HEK293 (cell line): Measurements from ENCODE around the gene PLAAT5.

ENCODE experiments used
- CTCF ChIA-PET: fragments of 350-600 bp; formaldehyde crosslinking; extraction: SDS; loops from one replicate; lab custom pipeline; 2021; ENCODE audit warnings: antibody characterized with exemption; lab: Yijun Ruan, JAX
- POLR2A ChIA-PET: fragments of 300-600 bp; formaldehyde crosslinking; extraction: SDS; loops from one replicate; lab custom pipeline; 2020; ENCODE audit warnings: antibody characterized with exemption, inconsistent platforms; lab: Yijun Ruan, JAX
- H3K27ac ChIP-seq: fragments of 200-500 bp; sonication (Bioruptor generic); 2 replicates; pipeline ENCODE4 v1.5.1; 2014; ENCODE audit warnings: low read depth, low read length, control low read depth, inconsistent platforms; ENCODE audit errors: extremely low read depth
- H3K36me3 ChIP-seq, 2 experiments: fragments of 200-500 bp in 1 of 2; sonication (Bioruptor generic) in 1 of 2; 1 replicate in 1 of 2; 2 replicates in 1 of 2; pipeline ENCODE4 v1.5.1; 2014 to 2017; ENCODE audit warnings: inconsistent platforms in 2 of 2, low read length in 2 of 2; ENCODE audit not compliant: control insufficient read depth in 2 of 2, insufficient read depth in 1 of 2
- H3K4me1 ChIP-seq: fragments of 200-500 bp; sonication (Bioruptor generic); 2 replicates; pipeline ENCODE4 v1.5.1; 2014; ENCODE audit warnings: mild to moderate bottlenecking, low read length, inconsistent platforms; ENCODE audit not compliant: control insufficient read depth, insufficient read depth
- H3K4me3 ChIP-seq: 2 replicates; pipeline ENCODE4 v1.5.1; 2011; ENCODE audit warnings: low read depth, mild to moderate bottlenecking, control low read depth, low read length, moderate library complexity
- H3K9me3 ChIP-seq: fragments of 200-500 bp; sonication (Bioruptor generic); 2 replicates; pipeline ENCODE4 v1.5.1; 2014; ENCODE audit warnings: low read depth, low read length, inconsistent platforms; ENCODE audit not compliant: control insufficient read depth, insufficient read depth
- KLF1 ChIP-seq: fragments of 450-650 bp; formaldehyde crosslinking; IDR thresholded peaks from 2 replicates; pipeline ENCODE4 v1.5.1; 2016; ENCODE audit warnings: missing biosample characterization, missing genetic modification characterization
- TRIM28 ChIP-seq: IDR thresholded peaks from 2 replicates; pipeline ENCODE4 v1.6.1; 2011; ENCODE audit warnings: low read length, control low read depth, borderline replicate concordance
- YY2 ChIP-seq: fragments of 450-650 bp; formaldehyde crosslinking; IDR thresholded peaks from 2 replicates; pipeline ENCODE4 v1.5.1; 2016; ENCODE audit warnings: missing biosample characterization, missing genetic modification characterization
- ZIC2 ChIP-seq: fragments of 450-650 bp; formaldehyde crosslinking; IDR thresholded peaks from 2 replicates; pipeline ENCODE4 v1.5.1; 2016; ENCODE audit warnings: missing biosample characterization, missing genetic modification characterization
- ZNF24 ChIP-seq: fragments of 450-650 bp; formaldehyde crosslinking; IDR thresholded peaks from 2 replicates; pipeline ENCODE4 v1.5.1; 2016; ENCODE audit warnings: missing biosample characterization, missing genetic modification characterization
- ZNF248 ChIP-seq: fragments of 450-650 bp; formaldehyde crosslinking; IDR thresholded peaks from 2 replicates; pipeline ENCODE4 v1.5.1; 2017; ENCODE audit warnings: missing biosample characterization, missing genetic modification characterization
- ZNF354C ChIP-seq: fragments of 450-650 bp; formaldehyde crosslinking; IDR thresholded peaks from 2 replicates; pipeline ENCODE4 v1.5.1; 2016; ENCODE audit warnings: missing biosample characterization, missing genetic modification characterization, low read depth, borderline replicate concordance
- ZNF555 ChIP-seq: fragments of 450-650 bp; formaldehyde crosslinking; conservative IDR thresholded peaks from 2 replicates; pipeline ENCODE4 v1.5.1; 2017; ENCODE audit warnings: missing biosample characterization, mild to moderate bottlenecking, missing genetic modification characterization, inconsistent platforms
- ZNF677 ChIP-seq: fragments of 450-650 bp; IDR thresholded peaks from 2 replicates; pipeline ENCODE4 v1.5.0; 2018; ENCODE audit warnings: missing biosample characterization, mild to moderate bottlenecking, missing genetic modification characterization, moderate library complexity
- TF ChIP-seq, protein P1 (sequence below): fragments of 450-650 bp; formaldehyde crosslinking; optimal IDR thresholded peaks from 2 replicates; pipeline ENCODE3; 2016; ENCODE audit warnings: missing biosample characterization, mild to moderate bottlenecking, missing genetic modification characterization
- TF ChIP-seq, protein P2 (sequence below): fragments of 450-650 bp; formaldehyde crosslinking; IDR thresholded peaks from 2 replicates; pipeline ENCODE4 v1.5.1; 2016; ENCODE audit warnings: missing biosample characterization, missing genetic modification characterization, low read depth
- TF ChIP-seq, protein P3 (sequence below): fragments of 450-650 bp; formaldehyde crosslinking; IDR thresholded peaks from 2 replicates; pipeline ENCODE4 v1.5.1; 2016; ENCODE audit warnings: missing biosample characterization, missing genetic modification characterization, low read depth
- TF ChIP-seq, protein P4 (sequence below): fragments of 450-650 bp; formaldehyde crosslinking; IDR thresholded peaks from 2 replicates; pipeline ENCODE4 v1.5.1; 2016; ENCODE audit warnings: missing biosample characterization, missing genetic modification characterization, borderline replicate concordance
- TF ChIP-seq, protein P5 (sequence below): fragments of 450-650 bp; formaldehyde crosslinking; IDR thresholded peaks from 2 replicates; pipeline ENCODE4 v1.5.1; 2016; ENCODE audit warnings: missing biosample characterization, missing genetic modification characterization
- TF ChIP-seq, protein P6 (sequence below): fragments of 450-650 bp; formaldehyde crosslinking; conservative IDR thresholded peaks from 2 replicates; pipeline ENCODE4 v1.5.1; 2016; ENCODE audit warnings: low read depth, missing biosample characterization, missing genetic modification characterization

The PLAAT5 gene

DNA sequence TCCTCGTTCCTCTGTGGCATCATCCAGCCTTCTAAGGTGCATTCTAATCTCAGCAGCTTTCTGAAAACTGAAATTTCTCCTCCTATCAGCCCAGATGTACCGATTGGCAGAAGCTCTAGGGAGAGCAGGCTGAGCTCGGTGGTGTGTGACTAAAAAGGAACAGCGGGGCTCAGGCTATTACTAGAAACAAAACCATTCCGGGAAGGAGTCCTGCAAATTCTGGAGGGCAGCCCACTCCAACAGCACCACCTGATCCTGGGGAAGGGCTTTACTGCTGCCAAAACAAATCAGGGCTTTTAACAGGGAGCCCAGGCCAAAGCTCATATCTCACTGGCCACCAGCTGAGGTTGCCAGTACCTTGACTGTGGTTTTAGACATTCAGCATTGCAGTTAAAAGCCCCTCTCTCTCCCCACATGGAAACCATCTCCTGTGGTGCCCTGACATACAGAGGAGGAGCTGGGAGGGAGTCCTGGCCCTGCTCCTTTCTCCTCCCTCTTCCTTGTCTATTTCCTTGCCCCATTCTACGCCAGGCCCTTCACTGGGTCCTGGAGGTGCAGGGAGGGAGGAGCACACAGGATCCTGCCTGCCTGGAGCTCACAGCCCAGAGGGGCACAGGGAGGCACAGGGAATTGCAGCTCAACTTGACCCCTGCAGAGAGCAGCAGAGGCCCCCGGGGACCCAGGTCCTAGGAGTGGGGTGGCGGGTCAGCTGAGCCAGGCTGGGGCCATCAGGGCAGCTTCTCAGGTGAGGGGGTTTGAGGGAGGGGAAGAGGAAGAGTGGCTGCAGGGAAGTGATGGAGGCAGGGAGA, 46.5 kb upstream of the PLAAT5 start:
- CTCF ChIA-PET = interaction anchor here (1.3 kb wide), 1 partner anchor 58 kb away, joined by 3 read pairs; no protein-coding TSS in a partner anchor
- Histone ChIP-seq H3K9me3 (no peaks in the 10 kb centered on the region), H3K4me3 (no peak overlapping the region), H3K27ac (no peak overlapping the region), H3K4me1 (no peaks in the 10 kb centered on the region), H3K36me3 (no peaks in the 10 kb centered on the region)
- POLR2A ChIA-PET = no interaction called here
- TF ChIP-seq ZIC2 (tag by site-specific recombination) = peak; percentile 57; the same call in 1 of the 2 replicates
- TF ChIP-seq, protein P1, sequence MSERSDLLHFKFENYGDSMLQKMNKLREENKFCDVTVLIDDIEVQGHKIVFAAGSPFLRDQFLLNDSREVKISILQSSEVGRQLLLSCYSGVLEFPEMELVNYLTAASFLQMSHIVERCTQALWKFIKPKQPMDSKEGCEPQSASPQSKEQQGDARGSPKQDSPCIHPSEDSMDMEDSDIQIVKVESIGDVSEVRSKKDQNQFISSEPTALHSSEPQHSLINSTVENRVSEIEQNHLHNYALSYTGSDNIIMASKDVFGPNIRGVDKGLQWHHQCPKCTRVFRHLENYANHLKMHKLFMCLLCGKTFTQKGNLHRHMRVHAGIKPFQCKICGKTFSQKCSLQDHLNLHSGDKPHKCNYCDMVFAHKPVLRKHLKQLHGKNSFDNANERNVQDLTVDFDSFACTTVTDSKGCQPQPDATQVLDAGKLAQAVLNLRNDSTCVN (tag by site-specific recombination) = no peak

DNA sequence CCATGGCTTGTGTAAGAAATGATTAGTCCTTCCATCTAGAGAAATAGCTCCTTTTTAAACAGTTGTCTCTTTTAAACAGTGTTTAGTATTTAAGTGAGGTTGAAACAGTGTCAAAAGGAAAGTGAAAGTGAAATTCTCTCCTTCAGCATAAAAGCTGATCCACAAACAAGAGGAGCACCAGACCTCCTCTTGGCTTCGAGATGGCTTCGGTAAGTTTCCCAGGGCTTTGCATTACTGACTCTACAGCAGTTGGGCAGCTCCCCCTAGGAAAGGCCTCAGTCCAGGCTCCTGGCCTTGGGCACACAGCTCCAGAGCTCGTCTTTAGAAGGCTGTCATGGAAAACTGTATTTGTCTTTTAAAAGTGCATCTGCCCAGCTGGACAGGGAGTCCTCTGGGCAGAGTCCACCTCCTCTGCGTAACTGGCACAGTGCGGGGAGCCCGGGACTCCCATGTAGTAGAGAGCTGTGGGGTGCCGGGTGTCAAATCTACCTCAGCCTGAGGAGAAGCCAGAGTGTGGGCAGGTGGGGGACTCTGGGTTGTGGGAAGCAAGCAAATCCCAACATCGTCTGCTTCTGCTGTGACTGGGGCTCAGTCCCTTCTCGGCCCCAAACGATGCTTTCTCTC, 45.8 kb upstream of the PLAAT5 start, which contains the start of gene PLAAT4:
PLAAT4 (plus strand) TSS at position 140 of the 624 bp plus-strand sequence; CDS start at position 201, 61 bp downstream.
- no peaks in the 10 kb centered on the region for H3K36me3 ChIP-seq
- H3K4me1 ChIP-seq = no peaks in the 10 kb centered on the region
- CTCF ChIA-PET = interaction anchor here (0.6 kb wide), 1 partner anchor 36 kb away, joined by 3 read pairs; no protein-coding TSS in a partner anchor
- TF ChIP-seq ZNF24 (tag by site-specific recombination) (no peak), ZNF555 (tag by site-specific recombination) (no peak), TRIM28 (no peak), ZNF248 (no peak), ZNF354C (no peak), ZNF677 (tag by site-specific recombination) (no peak), YY2 (tag by site-specific recombination) (no peak), KLF1 (tag by site-specific recombination) (no peak)
- TF ChIP-seq, protein P2, sequence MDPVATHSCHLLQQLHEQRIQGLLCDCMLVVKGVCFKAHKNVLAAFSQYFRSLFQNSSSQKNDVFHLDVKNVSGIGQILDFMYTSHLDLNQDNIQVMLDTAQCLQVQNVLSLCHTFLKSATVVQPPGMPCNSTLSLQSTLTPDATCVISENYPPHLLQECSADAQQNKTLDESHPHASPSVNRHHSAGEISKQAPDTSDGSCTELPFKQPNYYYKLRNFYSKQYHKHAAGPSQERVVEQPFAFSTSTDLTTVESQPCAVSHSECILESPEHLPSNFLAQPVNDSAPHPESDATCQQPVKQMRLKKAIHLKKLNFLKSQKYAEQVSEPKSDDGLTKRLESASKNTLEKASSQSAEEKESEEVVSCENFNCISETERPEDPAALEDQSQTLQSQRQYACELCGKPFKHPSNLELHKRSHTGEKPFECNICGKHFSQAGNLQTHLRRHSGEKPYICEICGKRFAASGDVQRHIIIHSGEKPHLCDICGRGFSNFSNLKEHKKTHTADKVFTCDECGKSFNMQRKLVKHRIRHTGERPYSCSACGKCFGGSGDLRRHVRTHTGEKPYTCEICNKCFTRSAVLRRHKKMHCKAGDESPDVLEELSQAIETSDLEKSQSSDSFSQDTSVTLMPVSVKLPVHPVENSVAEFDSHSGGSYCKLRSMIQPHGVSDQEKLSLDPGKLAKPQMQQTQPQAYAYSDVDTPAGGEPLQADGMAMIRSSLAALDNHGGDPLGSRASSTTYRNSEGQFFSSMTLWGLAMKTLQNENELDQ (tag by site-specific recombination) = no peak
- TF ChIP-seq, protein P3, sequence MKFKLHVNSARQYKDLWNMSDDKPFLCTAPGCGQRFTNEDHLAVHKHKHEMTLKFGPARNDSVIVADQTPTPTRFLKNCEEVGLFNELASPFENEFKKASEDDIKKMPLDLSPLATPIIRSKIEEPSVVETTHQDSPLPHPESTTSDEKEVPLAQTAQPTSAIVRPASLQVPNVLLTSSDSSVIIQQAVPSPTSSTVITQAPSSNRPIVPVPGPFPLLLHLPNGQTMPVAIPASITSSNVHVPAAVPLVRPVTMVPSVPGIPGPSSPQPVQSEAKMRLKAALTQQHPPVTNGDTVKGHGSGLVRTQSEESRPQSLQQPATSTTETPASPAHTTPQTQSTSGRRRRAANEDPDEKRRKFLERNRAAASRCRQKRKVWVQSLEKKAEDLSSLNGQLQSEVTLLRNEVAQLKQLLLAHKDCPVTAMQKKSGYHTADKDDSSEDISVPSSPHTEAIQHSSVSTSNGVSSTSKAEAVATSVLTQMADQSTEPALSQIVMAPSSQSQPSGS = no peak
- TF ChIP-seq, protein P4, sequence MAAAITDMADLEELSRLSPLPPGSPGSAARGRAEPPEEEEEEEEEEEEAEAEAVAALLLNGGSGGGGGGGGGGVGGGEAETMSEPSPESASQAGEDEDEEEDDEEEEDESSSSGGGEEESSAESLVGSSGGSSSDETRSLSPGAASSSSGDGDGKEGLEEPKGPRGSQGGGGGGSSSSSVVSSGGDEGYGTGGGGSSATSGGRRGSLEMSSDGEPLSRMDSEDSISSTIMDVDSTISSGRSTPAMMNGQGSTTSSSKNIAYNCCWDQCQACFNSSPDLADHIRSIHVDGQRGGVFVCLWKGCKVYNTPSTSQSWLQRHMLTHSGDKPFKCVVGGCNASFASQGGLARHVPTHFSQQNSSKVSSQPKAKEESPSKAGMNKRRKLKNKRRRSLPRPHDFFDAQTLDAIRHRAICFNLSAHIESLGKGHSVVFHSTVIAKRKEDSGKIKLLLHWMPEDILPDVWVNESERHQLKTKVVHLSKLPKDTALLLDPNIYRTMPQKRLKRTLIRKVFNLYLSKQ (tag by site-specific recombination) = no peak
- TF ChIP-seq, protein P5, sequence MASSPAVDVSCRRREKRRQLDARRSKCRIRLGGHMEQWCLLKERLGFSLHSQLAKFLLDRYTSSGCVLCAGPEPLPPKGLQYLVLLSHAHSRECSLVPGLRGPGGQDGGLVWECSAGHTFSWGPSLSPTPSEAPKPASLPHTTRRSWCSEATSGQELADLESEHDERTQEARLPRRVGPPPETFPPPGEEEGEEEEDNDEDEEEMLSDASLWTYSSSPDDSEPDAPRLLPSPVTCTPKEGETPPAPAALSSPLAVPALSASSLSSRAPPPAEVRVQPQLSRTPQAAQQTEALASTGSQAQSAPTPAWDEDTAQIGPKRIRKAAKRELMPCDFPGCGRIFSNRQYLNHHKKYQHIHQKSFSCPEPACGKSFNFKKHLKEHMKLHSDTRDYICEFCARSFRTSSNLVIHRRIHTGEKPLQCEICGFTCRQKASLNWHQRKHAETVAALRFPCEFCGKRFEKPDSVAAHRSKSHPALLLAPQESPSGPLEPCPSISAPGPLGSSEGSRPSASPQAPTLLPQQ (tag by site-specific recombination) = no peak
- TF ChIP-seq, protein P6, sequence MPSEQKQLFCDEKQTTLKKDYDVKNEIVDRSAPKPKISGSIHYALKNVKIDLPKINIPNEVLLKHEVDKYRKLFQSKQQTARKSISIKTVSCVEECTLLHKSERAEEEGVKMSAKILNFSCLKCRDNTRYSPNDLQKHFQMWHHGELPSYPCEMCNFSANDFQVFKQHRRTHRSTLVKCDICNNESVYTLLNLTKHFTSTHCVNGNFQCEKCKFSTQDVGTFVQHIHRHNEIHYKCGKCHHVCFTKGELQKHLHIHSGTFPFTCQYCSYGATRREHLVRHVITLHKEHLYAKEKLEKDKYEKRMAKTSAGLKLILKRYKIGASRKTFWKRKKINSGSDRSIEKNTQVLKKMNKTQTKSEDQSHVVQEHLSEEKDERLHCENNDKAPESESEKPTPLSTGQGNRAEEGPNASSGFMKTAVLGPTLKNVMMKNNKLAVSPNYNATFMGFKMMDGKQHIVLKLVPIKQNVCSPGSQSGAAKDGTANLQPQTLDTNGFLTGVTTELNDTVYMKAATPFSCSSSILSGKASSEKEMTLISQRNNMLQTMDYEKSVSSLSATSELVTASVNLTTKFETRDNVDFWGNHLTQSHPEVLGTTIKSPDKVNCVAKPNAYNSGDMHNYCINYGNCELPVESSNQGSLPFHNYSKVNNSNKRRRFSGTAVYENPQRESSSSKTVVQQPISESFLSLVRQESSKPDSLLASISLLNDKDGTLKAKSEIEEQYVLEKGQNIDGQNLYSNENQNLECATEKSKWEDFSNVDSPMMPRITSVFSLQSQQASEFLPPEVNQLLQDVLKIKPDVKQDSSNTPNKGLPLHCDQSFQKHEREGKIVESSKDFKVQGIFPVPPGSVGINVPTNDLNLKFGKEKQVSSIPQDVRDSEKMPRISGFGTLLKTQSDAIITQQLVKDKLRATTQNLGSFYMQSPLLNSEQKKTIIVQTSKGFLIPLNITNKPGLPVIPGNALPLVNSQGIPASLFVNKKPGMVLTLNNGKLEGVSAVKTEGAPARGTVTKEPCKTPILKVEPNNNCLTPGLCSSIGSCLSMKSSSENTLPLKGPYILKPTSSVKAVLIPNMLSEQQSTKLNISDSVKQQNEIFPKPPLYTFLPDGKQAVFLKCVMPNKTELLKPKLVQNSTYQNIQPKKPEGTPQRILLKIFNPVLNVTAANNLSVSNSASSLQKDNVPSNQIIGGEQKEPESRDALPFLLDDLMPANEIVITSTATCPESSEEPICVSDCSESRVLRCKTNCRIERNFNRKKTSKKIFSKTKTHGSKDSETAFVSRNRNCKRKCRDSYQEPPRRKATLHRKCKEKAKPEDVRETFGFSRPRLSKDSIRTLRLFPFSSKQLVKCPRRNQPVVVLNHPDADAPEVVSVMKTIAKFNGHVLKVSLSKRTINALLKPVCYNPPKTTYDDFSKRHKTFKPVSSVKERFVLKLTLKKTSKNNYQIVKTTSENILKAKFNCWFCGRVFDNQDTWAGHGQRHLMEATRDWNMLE (tag by site-specific recombination) = no peak
- H3K27ac ChIP-seq = no peak within 1 kb of the TSS
- POLR2A ChIA-PET = no interaction called here
- H3K4me3 ChIP-seq = no peak within 1 kb of the TSS
- H3K9me3 ChIP-seq = no peaks in the 10 kb centered on the region
